GM18867 (cell line): ENCODE results near the gene KRT3.
"Not testable (repeated sequence)": the region's sequence is repeated elsewhere in the genome, so short reads cannot be mapped to it uniquely, and the experiment has no call there.

ENCODE experiments used
- ATAC-seq: cut with Tn5 transposase; IDR thresholded peaks from one replicate; pipeline ENCODE4 v1.9.1; 2021; ENCODE audit warnings: mild to moderate bottlenecking, moderate library complexity; ENCODE audit not compliant: unreplicated experiment

KRT3 gene

GRCh38 chr12:52763036-52763659, 32.8 kb downstream of the KRT3 start:
- no peak for ATAC-seq

- ATAC-seq, result no peak
Observed at GRCh38 chr12:52761802-52762201, 34.1 kb downstream of the KRT3 start.

DNA sequence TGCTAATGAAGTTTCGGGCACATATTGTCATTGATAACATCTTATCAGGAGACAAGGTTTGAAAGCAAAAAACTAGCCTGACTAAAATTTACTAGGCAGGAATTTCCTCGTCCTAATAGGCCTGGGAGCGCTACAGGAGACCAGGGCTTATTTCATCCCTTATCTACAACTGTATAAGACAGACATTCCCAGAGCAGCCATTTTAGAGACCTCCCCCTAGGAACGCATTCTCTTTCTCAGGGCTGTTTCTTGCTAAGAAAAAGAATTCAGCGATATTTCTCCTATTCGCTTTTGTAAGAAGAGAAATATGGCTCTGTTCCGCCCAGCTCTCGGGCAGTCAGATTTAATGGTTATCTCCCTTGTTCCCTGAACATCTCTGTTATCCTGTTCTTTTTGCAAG, 34.7 kb downstream of the KRT3 start:
- ATAC-seq, result not testable (repeated sequence)

DNA sequence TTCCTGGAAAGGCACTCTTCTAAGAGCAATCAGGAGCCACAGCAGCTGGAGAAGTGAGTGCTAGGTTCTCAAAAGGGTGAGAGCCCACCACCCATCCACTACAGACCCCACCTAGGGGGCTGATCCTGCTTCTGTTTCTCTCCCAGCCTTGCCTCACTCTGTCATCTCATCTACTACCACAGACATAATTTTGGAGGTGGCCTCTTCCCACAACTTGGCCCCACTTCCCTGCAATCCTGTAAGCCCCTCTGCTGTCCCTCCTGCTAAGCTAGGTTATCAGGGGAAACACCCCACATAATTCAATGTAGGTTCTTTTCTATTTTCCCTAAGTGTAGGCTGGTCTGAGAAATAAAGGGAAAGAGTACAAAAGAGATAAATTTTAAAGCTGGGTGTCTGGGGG, 35.3 kb downstream of the KRT3 start:
- ATAC-seq, result no peak

DNA sequence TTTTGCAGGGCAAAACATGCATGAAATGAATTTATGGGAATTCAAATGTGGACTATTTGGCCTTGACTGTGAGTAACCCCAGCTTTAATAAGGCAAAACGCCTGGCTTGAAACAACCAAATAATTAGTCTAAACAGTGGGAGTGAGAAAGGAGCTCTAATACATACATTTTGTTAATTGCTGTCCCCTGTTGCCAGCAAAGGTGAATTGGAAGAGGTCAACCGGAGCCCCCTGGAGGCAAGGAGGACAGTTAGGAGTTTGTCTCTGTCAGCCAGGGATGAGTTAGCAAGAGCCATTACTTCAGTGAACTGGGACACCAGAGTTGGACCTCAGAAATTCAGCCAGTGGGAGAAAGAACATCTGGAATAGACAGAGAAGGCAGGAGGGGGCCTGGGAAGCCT, 36.2 kb downstream of the KRT3 start:
- no peak for ATAC-seq

GRCh38 chr12:52759218-52759617, 36.7 kb downstream of the KRT3 start:
- ATAC-seq, result no peak

- ATAC-seq, result no peak
Observed at GRCh38 chr12:52757449-52758176, 38.3 kb downstream of the KRT3 start.

DNA sequence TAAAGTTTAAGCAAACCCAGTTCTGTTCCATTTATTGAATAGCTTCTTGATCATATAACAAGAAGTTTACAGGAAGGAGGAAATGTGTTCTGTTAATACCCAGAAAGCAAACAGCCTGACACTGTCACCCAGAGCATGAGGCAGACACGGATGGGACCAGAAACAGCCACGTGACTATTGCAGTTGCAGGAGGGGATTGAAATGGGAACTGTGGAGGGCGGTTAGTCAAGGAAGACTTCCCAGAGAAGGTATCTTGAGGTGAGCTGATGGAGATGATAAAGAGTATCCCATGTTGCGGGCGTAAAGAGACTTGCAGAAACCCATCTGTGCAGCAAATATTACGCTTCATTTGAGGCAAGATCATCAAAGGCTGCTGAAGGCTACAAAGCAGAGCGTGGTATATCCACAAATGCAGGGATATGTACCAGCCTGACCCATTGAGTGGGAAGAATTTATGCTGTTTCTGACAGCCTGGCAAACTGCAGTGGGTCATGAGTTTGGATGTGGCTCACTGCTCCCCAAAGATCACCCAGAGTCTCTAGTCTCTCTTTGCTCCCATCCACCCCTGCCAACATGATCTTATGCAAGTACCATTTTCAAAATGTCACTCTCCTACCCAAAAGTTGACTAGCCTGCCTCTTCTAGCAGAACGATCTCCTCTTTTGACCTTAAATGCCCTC, 39.5 kb downstream of the KRT3 start:
- no peak for ATAC-seq

DNA sequence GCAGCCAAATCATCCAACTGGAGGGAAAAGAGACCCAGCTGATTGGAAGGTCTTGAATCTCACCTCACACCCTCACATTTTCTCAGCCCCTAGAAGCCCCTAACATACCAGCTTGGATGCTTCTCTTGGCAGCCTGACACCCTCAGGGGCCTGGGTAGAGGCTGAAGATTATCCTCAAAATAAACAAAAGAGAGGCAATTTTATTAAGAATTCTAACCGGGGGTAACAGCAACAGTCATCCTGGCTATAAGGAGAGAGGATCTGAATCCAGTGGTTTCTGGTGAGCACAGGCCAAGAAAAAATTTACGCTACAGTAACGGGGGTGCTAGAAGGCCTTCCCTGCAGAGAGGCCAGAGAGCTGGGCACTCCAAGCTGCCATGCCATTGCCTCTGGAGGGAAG, 40.4 kb downstream of the KRT3 start:
- ATAC-seq, result no peak

DNA sequence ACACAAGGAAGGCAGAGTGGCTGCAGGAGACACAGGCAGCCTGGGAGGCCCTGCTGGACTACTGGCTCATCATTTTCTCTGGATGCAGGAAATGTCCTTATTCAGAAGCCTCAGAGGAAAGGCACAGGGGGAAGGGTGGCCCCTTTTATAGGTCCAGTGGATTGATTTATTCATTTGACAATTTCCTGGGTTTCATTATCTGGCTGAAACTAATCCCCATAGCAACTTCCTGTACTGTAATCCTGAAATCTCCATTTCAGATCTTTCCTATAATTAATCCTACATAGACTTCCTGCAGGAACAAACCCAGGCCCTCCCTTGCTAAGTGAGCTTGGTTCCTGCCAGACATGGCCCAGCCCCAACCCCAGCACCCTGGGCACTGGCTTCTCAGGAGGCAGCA, 41.8 kb downstream of the KRT3 start:
- ATAC-seq, result no peak

GRCh38 chr12:52753283-52753682, 42.6 kb downstream of the KRT3 start:
- no peak for ATAC-seq

GRCh38 chr12:52752516-52752915, 43.4 kb downstream of the KRT3 start:
- ATAC-seq, result no peak

DNA sequence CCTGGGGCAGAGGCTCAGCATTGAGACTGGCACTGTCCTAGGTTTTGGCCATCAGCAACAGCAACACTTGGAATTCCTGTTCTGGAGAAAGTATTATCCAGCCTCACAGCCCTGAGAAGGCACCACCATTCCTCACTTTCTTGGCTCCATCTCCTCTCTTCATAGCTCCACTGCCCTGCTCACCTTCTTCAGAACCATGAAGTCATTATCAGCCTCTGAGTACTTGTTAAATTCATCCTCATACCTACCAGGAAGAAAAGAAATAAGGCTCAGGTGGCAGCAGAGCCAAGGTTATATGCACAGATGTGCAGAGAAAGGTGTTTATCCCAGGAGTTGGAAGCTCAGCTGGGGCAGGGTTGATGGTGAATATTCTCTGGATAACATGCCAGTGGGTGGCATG, 44.1 kb downstream of the KRT3 start:
- no peak for ATAC-seq

- not testable (repeated sequence) for ATAC-seq
Observed at GRCh38 chr12:52750532-52750931, 45.4 kb downstream of the KRT3 start.

- no peak for ATAC-seq
Observed at GRCh38 chr12:52749827-52750226, 46.1 kb downstream of the KRT3 start.

GRCh38 chr12:52748578-52748977, 47.3 kb downstream of the KRT3 start:
- no peak for ATAC-seq

DNA sequence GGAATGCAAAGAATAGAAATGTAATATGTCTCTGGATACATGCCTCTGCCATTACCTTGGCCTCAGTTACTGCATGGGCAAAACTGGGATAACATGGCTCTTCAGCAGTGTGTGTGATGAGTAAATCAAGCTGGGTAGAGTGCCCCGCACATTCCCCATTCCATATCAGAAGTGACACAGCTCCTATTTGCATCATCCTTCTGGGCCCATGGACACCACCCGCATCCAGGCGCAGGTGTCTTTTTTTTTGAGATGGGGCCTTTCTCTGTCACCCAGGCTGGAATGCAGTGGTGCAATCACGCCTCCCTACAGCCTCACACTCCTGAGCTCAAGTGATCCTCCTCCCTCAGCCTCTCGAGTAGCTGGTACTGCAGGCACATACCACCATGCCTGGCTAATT, 50.4 kb downstream of the KRT3 start:
- ATAC-seq, result no peak

GRCh38 chr12:52744493-52745156, 51.3 kb downstream of the KRT3 start:
- ATAC-seq, result no peak

DNA sequence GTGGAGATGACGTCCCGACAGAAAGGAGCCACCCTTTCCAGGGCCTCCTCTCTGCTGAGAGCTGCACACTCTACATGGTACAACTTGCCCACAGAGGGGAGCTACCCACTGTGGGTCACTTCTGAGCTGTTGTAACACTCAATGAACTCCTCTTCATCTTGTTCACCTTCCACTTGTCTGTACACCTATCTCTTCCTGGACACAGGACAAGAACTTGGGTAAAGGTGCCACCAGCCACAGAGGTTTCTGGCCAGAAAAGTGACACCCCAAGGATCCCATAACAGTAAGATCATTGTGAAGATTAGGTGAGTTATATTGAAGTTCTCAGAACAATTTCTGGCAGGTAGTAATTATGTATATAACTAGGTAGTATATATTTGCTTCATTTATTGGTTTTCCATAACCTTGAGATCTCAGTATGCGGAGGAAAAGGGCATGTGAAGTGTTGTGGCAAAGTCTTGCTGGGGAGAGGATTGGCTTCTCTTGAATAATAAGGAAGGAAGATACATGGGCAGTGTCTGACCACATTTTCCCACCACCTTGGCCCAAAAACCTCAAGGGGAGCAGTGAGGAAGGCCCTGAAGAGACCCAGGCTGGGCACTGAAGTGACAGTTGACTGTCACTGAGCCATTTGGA, 53.0 kb downstream of the KRT3 start:
- ATAC-seq, result no peak

DNA sequence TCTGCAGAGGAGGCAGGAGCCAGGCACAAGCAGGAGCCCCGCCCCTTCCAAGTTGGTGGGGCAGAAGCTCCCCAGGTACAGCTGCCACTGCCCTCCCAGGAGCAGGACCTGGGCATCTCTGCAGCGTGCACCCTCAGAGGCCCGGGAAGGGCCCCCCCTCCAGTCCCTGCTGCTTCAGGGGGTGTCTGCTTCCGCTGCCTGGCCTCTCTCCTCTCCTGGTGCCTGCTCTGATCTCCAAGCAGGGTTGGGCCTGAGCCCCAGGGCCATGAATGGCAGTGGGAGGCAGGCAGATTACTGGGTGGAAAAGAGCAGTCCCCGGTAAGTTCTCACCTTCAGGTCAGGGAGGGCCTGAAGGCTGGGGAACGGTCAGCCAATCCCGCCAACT, 53.7 kb downstream of the KRT3 start:
- ATAC-seq, result no peak
